UCSD-AML1 (cell line): ENCODE measurements around the gene SRP14.

ENCODE experiments used
- DNase-seq: peaks from one replicate; lab custom pipeline; 2025; ENCODE audit not compliant: unreplicated experiment; lab: John Stamatoyannopoulos, UW

Gene SRP14

DNA sequence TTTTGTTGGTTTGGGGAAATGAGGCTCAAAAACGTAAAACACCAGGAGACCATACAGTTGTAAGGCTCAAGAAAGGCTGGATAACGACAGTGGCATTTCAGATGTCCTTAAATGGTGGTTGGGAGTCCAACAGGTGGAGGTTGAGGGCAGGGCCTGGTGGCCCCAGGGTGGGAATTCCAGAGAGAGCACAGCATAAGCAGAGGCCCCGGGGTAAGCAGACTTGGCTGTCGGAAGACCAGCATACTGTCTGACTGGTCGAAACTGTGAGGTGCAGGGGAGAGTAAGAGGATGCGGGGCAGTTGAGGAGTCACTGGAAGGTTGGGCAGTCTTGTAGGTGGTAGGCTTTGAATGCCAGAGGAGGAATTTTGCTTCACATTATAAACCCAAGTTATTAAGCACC is 48.3 kb downstream of the SRP14 start:
- DNase-seq = no peak

DNA sequence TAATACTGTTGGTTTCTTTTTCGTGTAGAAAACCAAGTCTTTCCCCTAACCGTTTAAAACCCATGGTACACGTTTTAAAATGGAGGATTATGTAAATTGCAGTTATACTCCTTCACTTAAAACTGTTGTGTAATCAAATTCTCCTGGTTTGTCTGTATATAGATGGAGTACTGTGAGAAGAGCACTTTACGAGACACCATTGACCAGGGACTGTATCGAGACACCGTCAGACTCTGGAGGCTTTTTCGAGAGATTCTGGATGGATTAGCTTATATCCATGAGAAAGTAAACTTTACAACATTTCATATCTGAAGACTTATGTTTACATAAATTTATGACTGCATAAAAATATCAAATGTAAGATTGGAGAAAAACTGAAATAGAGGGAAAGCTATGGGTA is 51.2 kb downstream of the SRP14 start:
- no peak for DNase-seq
